Measurements from ENCODE around the gene DOK1.
A peak's percentile ranks its signal among the peaks of the same experiment; 100 is the strongest.
"Not testable (repeated sequence)": the region's sequence is repeated elsewhere in the genome, so short reads cannot be mapped to it uniquely, and the experiment has no call there.

Gene DOK1

DNA sequence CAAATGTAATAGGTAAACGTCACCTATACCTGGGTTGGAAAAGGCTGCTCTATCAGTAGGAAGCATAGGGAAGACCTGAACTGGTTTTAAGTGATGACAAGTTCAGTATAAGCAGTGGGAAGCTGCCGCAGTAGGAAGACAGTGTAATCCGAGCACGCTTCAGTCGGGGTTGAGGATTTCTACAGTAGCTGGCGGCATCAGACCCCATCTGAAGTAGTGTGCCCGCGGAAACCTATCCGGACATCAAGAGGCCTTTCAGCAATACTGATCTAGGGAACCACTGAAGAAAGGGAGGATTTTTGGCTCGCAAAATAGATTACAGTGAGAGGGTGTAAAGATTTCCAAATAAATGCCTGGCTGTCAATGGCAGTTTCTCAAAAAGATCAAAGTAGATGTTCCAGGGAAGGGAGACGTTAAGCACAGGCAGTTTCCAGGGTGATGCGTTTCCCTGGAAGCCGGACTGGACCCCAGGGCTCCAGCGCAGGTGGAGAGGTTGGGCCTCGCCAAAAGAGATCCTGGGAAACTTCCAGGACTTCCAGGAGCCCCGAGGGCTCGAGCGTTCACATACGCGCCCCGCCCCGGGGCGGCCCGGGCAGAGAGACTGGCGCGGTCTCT lies 6.1 kb upstream of the DOK1 start:
- no peak for DNase-seq (ENCODE audit: low read depth in 2 of 2)

DNA sequence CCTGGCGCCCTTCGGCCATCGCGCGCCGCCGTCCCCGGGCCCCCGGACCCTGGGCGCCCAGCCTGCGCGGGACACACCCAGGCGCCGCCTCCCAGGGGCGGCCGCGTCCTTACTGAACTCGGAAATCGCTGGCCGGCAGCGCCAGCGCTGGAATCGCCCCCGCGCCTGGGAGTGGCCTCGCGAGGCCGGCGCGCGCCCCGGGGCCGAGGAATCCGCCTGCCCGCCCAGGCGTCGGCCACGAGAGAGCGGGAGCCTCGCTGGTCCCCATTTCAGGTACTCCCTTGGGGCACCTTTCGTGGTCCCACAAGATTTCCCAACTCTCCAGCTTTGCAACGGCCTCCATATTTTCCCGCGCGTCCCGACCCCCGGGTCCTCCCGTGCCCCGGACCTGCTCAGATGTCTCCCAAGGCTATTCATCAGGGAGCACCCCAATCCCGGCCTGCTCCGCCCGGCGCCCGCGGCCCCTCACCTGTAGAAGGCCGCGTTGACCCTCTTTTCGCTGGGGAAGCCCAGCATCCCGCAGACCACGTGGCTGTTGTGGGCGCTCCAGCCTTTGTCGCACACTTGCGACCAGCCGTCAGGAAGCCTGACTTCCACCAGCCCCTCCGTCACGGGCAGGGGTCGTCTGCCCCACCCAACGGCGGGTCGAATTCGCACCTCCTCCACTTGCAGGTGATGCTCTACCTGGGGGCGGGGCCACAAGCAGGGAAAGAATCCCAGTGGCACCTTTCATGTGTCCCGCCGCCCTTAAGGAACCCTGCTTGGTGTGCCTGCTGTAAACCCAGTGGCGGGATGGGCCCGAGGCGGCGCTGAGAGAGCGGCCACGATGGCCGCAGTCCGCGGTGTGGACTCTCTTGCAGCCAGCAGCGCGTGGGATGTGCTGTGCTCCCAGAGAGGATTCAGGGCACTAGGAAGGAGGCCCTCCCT lies 5.4 kb upstream of the DOK1 start:
- DNase-seq (ENCODE audit: low read depth in 2 of 2), result no peak

DNA sequence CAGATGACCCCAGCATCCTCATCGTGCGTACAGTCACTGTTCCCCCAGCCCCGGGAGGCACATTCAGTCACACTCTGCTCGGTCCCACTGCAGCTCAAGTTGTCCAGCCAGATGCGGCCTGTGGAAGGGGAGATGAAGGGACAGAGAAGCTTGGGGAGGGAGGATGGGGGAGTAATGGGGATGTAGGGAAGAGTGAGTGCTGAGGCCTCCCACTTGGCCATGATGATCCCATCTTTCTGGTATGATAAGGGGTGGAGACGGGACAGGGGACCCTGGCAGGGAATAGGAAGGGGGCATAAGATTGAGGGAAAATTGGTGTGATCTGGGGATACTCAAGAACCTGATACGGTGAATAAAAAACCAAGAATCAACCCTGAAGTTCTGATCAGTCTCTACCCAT lies 4.3 kb upstream of the DOK1 start:
- DNase-seq (ENCODE audit: low read depth in 2 of 2), result no peak

DNA sequence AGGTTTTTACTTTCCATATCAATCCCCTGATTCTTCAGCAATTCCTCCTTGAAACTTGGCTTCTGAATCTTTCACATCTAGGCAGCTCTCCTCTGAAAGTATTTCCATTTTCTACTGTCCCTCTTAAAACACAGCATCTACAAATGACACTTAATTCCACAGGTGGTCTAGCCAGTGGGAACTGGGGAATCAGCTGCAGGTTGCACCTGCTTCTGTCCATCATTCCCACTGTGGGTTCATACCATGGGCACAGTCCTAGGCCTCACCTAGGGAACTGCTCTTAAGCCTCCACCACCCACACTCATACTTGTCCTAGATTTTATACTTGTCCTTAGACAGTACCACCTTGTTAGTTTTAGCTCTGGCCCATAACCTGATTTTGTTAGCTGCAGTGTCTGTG lies 3.0 kb upstream of the DOK1 start:
- DNase-seq (ENCODE audit: low read depth in 2 of 2), result no peak

DNA sequence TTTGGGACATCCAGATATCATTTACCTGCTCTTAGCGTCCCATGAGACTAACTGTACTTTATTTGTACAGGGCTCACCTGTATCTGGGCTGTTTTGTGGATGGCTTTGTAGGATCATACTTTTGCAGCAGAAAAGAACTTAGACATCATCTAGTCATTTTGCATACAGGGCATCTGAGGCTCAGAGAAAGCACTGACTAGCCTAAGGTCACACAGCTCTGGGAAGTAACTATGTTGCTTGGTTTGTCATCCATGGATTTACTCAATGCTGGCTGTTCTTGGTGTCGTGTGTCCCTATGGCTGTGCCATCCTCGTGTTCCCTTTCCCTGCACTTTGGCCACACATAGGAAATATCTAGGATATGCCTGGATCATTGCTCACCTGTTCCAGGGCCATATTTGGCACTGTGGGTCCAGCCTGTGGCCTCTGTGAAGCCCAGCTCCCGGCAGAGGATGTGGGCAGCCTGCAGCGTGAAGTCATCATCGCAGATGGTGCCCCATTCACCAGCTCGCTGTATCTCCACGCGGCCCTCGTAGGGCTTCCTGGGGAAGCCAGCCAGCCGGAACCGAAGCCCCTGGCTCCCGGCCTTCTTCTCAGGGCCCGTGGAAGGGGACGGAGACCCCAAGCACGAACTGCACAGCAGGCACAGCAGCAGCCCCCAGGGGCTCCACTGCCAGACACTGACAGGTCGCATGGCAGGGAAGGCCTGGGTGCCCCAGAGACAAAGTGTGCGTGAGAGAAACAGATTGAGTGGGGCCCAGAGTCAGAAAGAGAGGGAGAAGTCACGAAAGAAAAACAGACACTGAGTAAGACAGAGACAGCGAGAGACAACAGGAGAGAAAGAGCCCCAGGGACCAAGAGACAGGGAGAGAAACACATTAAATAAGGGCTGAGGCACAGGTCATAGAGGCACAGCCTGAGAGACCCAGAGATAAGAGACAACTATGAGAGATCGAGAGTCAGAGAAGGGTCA lies 2.3 kb upstream of the DOK1 start:
- DNase-seq (ENCODE audit: low read depth in 2 of 2), result no peak

DNA sequence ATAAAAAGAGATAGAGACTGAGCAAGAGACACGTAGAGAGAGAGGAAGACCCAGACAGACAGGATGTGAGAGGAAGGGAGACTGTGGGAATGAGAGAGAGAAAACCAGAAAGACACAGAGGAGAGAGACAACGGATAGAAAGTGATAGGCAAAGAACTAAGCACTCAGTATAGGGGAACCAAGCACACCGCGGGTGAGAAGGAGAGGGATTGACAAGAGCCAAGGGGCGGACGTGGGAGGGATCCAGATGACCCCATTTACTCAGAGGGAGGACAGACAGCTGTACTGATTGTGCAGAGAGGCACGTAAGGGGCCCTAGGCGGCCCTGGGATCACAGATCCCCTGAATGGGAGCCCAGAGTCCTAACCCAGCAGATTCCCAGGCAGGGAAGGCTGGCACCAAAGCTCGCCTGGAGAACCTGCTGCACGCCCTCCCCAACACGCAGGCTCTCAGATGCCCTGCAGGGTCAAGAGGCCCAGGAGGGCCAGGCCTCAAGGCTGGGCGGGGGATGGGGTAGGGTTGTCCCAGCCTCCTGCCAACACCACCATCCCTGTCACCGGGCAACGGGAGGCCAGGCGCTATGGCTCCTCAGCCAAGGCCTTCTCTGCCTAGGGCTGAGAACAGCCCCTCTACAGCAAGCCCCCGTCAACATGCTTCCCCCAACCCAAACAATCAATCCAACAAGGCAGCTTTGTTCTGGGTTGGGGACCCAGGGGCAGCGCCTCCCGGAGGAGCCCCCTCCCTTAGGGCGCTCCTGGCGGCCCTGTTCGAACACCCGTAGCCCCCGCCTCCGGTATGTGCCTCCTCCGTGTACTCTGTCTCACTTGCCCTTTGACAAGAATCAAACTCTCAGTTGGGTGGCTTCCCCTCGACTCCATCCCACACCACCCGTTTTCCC lies 1.4 kb upstream of the DOK1 start:
- no peak for DNase-seq (ENCODE audit: low read depth in 2 of 2)

DNA sequence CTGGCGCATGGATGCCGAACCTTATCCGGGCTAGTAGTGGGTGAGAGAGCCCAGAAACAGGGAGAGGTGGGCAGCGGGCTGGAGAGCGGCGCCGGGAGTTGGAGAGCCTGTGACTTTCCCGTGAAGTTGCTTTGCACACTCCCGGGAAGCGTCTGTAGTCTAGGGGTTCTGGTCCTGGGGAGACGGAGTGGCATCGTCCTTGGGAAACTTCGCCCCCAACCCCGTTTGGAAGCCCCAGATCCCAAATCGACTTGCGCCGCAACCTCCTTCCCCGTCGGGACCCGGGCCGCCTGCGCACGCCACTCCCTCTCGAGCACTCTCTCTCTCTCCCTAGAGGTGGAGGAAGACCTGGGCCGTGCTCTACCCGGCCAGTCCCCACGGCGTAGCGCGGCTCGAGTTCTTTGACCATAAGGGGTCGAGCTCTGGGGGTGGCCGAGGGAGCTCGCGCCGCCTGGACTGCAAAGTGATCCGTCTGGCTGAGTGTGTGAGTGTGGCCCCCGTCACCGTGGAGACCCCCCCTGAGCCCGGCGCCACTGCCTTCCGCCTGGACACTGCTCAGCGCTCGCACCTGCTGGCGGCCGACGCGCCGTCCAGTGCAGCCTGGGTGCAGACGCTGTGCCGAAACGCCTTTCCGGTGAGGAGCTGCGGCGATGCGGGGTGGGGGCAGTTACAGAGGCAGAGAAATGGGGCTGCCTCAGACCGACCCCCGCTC lies 456 bp downstream of the DOK1 start:
- peak; percentile 27 to 30 for DNase-seq (ENCODE audit: low read depth in 2 of 2)

DNA sequence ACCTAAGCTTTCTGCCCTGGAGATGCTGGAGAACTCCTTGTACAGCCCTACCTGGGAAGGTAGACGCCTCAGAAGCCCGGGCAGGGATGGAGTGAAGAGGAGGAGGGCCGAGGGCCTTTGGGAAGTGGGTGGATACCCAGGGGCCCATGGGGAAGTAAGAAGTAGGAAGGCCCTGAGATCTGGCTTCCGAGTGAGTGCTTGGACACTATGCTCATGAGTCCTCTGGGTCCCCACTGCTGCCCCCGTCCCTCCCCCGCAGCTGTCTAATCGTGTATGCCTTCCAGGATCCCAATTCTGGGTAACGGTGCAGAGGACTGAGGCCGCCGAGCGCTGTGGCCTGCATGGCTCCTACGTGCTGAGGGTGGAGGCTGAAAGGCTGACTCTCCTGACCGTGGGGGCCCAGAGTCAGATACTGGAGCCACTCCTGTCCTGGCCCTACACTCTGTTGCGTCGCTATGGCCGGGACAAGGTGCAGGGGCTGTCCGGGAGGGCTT lies 1.1 kb downstream of the DOK1 start:
- no peak for DNase-seq (ENCODE audit: low read depth in 2 of 2)

DNA sequence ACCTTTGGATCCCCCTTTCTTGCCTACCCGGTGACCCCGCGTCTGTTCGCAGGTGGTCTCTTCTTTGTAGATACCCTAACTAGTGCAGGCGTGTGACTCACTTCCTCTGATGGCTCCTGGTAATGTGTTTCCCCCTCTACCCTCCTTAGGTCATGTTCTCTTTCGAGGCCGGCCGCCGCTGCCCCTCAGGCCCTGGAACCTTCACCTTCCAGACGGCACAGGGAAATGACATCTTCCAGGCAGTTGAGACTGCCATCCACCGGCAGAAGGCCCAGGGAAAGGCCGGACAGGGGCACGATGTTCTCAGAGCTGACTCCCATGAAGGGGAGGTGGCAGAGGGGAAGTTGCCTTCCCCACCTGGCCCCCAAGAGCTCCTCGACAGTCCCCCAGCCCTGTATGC lies 1.6 kb downstream of the DOK1 start:
- DNase-seq (ENCODE audit: low read depth in 2 of 2), result no peak

DNA sequence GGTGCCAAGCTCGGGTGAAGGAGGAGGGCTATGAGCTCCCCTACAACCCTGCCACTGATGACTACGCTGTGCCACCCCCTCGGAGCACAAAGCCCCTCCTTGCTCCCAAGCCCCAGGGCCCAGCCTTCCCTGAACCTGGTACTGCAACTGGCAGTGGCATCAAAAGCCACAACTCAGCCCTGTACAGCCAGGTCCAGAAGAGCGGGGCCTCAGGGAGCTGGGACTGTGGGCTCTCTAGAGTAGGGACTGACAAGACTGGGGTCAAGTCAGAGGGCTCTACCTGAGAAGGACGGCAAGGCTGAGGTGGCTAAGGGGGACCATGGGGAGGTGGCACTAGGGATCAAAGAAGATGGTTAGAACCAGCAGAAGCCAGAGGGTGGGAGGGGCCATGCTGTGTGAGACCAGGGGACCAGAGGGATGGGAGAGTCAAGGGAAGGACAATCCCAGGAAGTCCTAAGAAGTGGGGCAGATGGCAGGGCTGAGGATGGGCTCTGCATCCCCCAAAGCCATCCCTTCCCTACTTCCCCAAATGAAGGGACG lies 2.4 kb downstream of the DOK1 start:
- no peak for DNase-seq (ENCODE audit: low read depth in 2 of 2)

DNA sequence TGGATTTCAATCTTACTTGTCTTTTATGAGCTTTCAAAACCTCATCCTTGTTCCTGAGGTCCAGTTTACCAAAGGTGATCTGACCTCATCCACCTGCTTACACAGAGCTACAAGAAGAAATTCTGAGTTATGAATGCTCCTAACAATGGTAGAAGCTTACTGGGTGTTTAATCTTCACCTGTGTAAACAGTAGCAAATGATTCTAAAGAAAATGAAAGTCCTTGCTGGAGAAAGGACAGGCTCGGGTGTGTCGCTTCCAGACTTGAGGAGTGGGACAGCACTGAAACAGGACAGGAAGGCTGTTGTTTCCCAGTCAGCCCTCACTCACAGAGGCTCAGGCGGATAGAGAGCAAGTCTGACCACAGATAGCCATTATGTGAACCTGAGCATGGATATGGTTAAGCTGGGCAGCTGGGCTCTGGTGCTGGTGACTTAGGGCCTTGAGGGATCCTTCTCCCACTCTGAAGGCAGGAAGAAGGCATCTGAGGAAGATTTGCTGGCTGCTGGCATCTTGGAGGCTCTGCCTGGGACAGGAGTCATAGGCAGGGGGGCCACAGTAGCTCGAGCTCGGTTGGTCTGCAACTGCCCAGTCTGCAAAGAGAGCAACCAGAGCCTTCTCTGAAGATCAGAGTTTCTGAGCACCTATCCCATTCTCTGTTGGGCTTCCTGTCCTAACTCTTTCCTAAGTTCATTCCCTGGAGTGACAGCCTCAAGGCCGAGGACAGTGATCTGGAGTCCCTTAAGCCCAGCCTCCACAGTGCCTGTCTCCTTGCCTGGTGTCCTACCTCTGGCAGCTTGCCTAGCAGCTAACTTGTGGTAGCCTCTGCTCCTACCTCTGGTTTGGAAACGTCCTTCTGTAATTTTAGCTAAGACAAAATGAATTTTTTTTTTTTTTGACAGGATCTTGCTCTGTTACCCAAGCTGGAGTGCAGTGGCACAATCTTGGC lies 4.0 kb downstream of the DOK1 start:
- DNase-seq (ENCODE audit: low read depth in 2 of 2), result no peak

DNA sequence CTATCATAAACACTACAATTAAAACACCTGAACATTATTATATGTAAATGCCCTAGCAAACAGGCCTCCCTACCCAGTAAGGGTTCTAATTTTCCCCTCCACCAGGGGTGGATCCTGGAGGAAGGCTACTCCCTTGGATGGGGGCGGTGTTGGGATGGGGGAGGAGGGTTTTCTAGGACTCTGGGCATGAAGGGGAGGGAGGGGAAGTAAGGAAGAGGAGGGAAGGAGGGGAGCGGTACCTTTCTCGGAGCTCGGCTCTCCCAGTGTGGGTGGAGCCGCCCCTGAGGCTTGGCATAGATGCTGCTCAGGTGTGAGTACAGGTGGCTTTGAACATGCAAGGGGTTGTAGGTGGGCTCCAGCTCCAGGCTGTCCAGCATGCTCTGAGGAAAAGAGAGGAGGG lies 5.4 kb downstream of the DOK1 start:
- DNase-seq (ENCODE audit: low read depth in 2 of 2), result no peak

DNA sequence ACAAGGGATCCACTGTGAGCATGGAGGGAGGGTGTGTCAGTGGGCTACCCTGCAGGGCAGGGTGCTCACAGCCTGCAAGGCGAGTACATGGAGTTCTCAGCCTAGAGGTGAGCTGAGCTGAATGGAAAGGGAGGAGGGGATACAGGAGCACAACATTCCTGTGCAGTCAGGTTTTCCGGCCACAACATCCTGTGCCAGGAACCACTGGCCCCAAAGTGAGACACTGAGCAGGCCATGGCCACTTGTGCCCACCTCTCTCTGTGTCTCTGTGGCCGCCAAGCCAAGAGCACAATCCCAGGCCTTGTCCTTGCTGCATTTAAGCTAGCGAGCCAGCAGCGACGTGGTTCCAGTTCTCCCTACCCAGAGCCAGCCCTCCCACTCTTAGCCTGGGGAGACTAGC lies 6.1 kb downstream of the DOK1 start:
- DNase-seq (ENCODE audit: low read depth in 2 of 2), result no peak

DNA sequence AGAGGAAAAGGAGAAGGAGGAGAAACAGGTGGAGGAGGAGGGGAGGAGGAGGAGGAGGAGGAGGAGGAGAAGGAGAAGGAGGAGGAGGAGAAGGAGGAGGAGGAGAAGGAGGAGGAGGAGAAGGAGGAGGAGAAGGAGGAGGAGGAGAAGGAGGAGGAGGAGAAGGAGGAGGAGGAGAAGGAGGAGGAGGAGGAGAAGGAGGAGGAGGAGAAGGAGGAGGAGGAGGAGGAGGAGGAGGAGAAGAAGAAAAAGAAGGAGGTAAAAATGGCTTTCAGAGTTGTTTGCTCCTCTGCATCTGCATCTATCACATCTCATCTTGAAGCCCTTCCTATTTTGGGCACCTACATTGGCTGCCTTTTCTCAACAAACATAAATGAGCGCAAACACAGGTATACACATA lies 6.5 kb downstream of the DOK1 start:
- not testable (repeated sequence) for DNase-seq (ENCODE audit: low read depth in 2 of 2)

DNA sequence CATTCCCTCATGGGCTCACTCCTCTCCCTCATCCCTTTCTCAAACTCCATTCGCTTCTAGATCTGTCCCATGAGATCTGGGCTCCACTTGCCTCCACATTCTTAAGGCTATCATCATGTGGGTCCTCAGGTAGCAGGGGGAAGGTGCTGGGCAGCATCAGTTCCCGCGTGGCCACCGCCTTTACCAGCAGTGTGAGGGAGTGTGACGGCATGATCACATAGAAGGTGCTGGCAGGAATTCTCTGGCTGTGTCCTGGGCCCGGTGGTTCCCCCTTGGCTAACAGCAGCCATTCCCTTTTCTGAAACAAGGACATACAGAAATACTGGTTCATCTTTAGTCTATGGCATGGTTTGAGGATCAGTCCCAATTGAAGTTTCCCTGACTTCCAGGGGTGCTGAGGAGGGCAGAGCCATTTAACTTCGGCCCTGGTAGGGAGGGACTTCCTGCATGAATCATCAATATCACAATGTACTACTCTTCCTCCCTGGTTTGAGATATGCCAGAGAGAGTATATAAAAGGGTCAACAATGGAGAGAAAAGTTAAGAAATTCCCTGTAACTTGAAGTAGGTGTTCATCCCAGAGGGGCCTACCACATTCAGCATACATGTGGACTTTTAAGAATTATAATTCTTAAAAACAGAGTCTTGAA lies 7.7 kb downstream of the DOK1 start:
- DNase-seq (ENCODE audit: low read depth in 2 of 2), result no peak

DNA sequence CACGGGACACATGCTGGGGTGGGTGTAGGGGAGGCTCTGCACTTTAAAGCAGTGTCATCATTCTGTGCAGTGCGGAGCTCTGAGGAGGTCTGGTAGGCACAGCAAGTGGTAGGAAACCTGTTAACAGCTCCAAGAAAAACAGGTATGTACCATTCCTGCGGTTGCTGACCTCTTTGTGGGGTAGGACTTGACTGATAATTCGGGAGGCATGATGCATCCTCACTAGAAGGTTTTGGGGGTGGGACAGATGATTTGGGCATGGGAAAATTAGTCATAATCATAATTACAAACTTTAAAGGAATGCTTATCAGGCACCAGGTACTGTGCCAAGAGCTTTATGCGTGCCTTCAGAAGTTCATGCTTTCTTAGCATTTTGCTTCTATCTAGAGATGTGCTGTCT lies 9.7 kb downstream of the DOK1 start:
- DNase-seq (ENCODE audit: low read depth in 2 of 2), result no peak

DNA sequence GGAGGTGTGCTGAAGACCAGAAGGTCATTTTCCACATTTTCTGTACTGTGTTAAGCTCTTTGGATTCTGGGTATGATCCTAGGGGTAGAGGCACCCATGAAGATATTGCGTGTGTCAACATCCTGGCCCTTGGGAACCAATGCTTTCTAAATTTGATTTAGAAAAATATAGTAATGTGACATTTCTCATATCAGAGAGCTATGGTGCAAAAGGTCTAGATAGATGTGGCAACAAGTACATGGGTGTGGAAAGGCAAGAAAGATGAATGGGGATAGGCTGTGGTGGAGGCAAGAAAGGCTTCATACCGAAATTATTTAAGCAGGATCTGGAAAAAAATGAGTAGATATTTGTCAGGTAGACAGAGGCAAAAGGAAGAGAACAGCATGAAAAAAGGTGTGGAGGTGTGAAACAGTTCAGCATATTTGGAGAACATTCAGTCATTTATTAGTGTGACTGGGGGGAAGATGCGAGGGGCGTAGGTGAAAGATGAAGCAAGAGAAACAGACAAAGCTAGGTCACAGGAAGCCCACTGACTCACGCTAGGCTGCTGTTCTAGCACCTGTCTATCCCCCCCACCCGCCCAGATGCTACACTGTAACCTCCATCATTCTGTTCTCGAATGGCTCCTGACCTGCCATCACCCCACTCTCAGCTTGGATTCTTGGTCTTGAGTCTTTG lies 11.7 kb downstream of the DOK1 start:
- no peak for DNase-seq (ENCODE audit: low read depth in 2 of 2)

DNA sequence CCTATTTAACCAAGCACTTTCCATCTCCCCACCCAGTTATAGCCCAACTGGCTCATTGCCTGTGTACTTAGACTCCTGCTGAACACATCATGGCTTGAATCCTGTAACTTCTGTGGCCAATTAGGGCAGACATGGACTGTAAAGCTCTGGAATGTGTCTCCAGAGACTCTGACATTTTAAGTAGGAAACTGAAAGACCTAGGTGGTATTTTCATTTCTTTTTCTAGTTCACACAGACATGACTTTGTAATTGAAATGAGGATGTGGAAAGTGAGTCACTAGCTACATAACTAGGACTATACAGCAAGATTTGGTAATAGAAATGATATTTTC lies 12.2 kb downstream of the DOK1 start:
- no peak for DNase-seq (ENCODE audit: low read depth in 2 of 2)

Measured in stimulated activated CD8-positive, alpha-beta memory T cell treated with anti-CD3 and anti-CD28 coated beads, Interleukin-2, amount 100 ng/mL, for 48 hours (primary cell).